Stimulated activated CD4-positive, alpha-beta T cell treated with anti-CD3 and anti-CD28 coated beads, Interleukin-15, amount 100 ng/mL, for 1 hour (primary cell): ENCODE data around the gene LETMD1.
"Not testable (repeated sequence)": the region's sequence is repeated elsewhere in the genome, so short reads cannot be mapped to it uniquely, and the experiment has no call there.

Experiments used
- DNase-seq, 2 donors: peaks; one replicate each; pipeline ENCODE4 v3.0.0-alpha.2; 2020; ENCODE audit warnings: low read depth in 1 of 2, low spot score in 1 of 2

LETMD1 gene

GRCh38 chr12:51076236-51076930 lies 28.3 kb downstream of the LETMD1 start:
- no peak for DNase-seq

GRCh38 chr12:51077930-51078329 lies 29.8 kb downstream of the LETMD1 start:
- no peak for DNase-seq

- DNase-seq, result not testable (repeated sequence)
Observed at GRCh38 chr12:51078346-51078745, 30.2 kb downstream of the LETMD1 start.

- not testable (repeated sequence) for DNase-seq
Observed at GRCh38 chr12:51078866-51079265, 30.7 kb downstream of the LETMD1 start.

GRCh38 chr12:51080136-51080535 lies 32.0 kb downstream of the LETMD1 start:
- no peak for DNase-seq

GRCh38 chr12:51081421-51081820 lies 33.3 kb downstream of the LETMD1 start:
- DNase-seq, result no peak

- no peak for DNase-seq
Observed at GRCh38 chr12:51082561-51083125, 34.5 kb downstream of the LETMD1 start.

GRCh38 chr12:51083126-51083833 lies 35.2 kb downstream of the LETMD1 start, which contains the start of gene CSRNP2:
Gene CSRNP2, minus strand, starts transcription at chr12:51083596. Its CDS starts 7,035 bp downstream, at chr12:51076561.
- peak; percentile 84 to 92 for DNase-seq

GRCh38 chr12:51085757-51086156 lies 37.6 kb downstream of the LETMD1 start:
- DNase-seq, result no peak

GRCh38 chr12:51086933-51087332 lies 38.8 kb downstream of the LETMD1 start:
- DNase-seq, result no peak

GRCh38 chr12:51087818-51088217 lies 39.7 kb downstream of the LETMD1 start:
- no peak for DNase-seq

GRCh38 chr12:51090705-51091229 lies 42.6 kb downstream of the LETMD1 start:
- no peak for DNase-seq

- no peak for DNase-seq
Observed at GRCh38 chr12:51098611-51099010, 50.5 kb downstream of the LETMD1 start.

- no peak for DNase-seq
Observed at GRCh38 chr12:51103977-51104376, 55.9 kb downstream of the LETMD1 start.

GRCh38 chr12:51108136-51108535 lies 60.0 kb downstream of the LETMD1 start:
- no peak for DNase-seq
